GM12873 (cell line): ENCODE data around the gene PDLIM5.
A peak's percentile ranks its signal among the peaks of the same experiment; 100 is the strongest.

ENCODE experiments used
- CTCF ChIP-seq: IDR thresholded peaks from 2 replicates; pipeline ENCODE4 v1.5.1; 2012; ENCODE audit warnings: low read depth, mild to moderate bottlenecking, moderate library complexity, low read length, control low read depth; ENCODE audit not compliant: insufficient read depth; ENCODE audit errors: missing control alignments

Gene PDLIM5

GRCh38 chr4:94605241-94605805 is 153.6 kb downstream of the PDLIM5 start:
- no peak for TF ChIP-seq CTCF

- TF ChIP-seq CTCF = no peak
Observed at GRCh38 chr4:94610145-94610544, 158.4 kb downstream of the PDLIM5 start.

- no peak for TF ChIP-seq CTCF
Observed at GRCh38 chr4:94613248-94613647, 161.5 kb downstream of the PDLIM5 start.

- TF ChIP-seq CTCF = no peak
Observed at GRCh38 chr4:94615451-94615850, 163.7 kb downstream of the PDLIM5 start.

- peak; percentile 62 for TF ChIP-seq CTCF
Observed at GRCh38 chr4:94621491-94622080, 169.8 kb downstream of the PDLIM5 start.

GRCh38 chr4:94623126-94623911 is 171.6 kb downstream of the PDLIM5 start:
- no peak for TF ChIP-seq CTCF

GRCh38 chr4:94626942-94627341 is 175.2 kb downstream of the PDLIM5 start:
- no peak for TF ChIP-seq CTCF
